ENCODE measurements around the gene GNB2. TPM values are rescaled to one million over a fixed set of nuclear protein-coding genes. Genes with fewer than 3 reads are reported as not detected.
"Not testable (repeated sequence)": the region's sequence is repeated elsewhere in the genome, so short reads cannot be mapped to it uniquely, and the experiment has no call there.

Gene GNB2
- polyA plus RNA-seq, 12 donors: 110 to 178 (median 137) TPM; not detected in 1

- DNase-seq: no peak
Measured at GRCh38 chr7:100722480-100723212, 49.1 kb downstream of the GNB2 start.

GRCh38 chr7:100723732-100724275 lies 50.3 kb downstream of the GNB2 start:
- DNase-seq: no peak

GRCh38 chr7:100724364-100724763 lies 50.8 kb downstream of the GNB2 start:
- DNase-seq: not testable (repeated sequence)

- DNase-seq: peak; percentile 75
Measured at GRCh38 chr7:100726996-100727761, 53.6 kb downstream of the GNB2 start.

- DNase-seq: no peak
Measured at GRCh38 chr7:100728196-100728595, 54.7 kb downstream of the GNB2 start.

Other genes with a start within 250 kb of the GNB2 start
- gene ZCWPW1, start 245.0 kb upstream of the GNB2 start, polyA plus RNA-seq (ENCODE audit: insufficient read length in 12 of 12): 10 to 100 TPM in 2 of 12 donors, 1 to 10 TPM in 9, not detected in 1; 4.5 to 17.3 (median 6.5) TPM
- 10 to 100 TPM in 11 of 12 donors, not detected in 1; 27.0 to 42.9 (median 32.2) TPM for gene MEPCE, start 243.9 kb upstream of the GNB2 start, polyA plus RNA-seq (ENCODE audit: insufficient read length in 12 of 12)
- 10 to 100 TPM in 9 of 12 donors, 1 to 10 TPM in 2, not detected in 1; 9.4 to 27.5 (median 11.9) TPM for gene PPP1R35, start 237.2 kb upstream of the GNB2 start, polyA plus RNA-seq (ENCODE audit: insufficient read length in 12 of 12)
- 1 to 10 TPM in 9 of 12 donors, under 1 TPM in 1, not detected in 2; 0.98 to 2.4 (median 1.4) TPM for gene SPACDR, start 209.5 kb upstream of the GNB2 start, polyA plus RNA-seq (ENCODE audit: insufficient read length in 12 of 12)
- gene TSC22D4, start 194.5 kb upstream of the GNB2 start, polyA plus RNA-seq (ENCODE audit: insufficient read length in 12 of 12): 10 to 100 TPM in 11 of 12 donors, not detected in 1; 29.0 to 95.6 (median 38.9) TPM
- 1 to 10 TPM in 11 of 12 donors, not detected in 1; 1.1 to 5.7 (median 1.5) TPM for gene NYAP1, start 189.8 kb upstream of the GNB2 start, polyA plus RNA-seq (ENCODE audit: insufficient read length in 12 of 12)
- 10 to 100 TPM in 6 of 12 donors, 1 to 10 TPM in 5, not detected in 1; 7.8 to 16.8 (median 10.1) TPM for gene AGFG2, start 134.5 kb upstream of the GNB2 start, polyA plus RNA-seq (ENCODE audit: insufficient read length in 12 of 12)
- gene SAP25, start 99.8 kb upstream of the GNB2 start, polyA plus RNA-seq (ENCODE audit: insufficient read length in 12 of 12): 10 to 100 TPM in 1 of 12 donors, 1 to 10 TPM in 9, not detected in 2; 1.5 to 10.1 (median 2.8) TPM
- 10 to 100 TPM in 11 of 12 donors, not detected in 1; 16.7 to 39.5 (median 23.7) TPM for gene LRCH4, start 87.6 kb upstream of the GNB2 start, polyA plus RNA-seq (ENCODE audit: insufficient read length in 12 of 12)
- gene FBXO24, start 87.4 kb upstream of the GNB2 start, polyA plus RNA-seq (ENCODE audit: insufficient read length in 12 of 12): 1 to 10 TPM in 7 of 12 donors, under 1 TPM in 3, not detected in 2; 0.59 to 2.1 (median 1.1) TPM
- gene PCOLCE, start 71.4 kb upstream of the GNB2 start, polyA plus RNA-seq (ENCODE audit: insufficient read length in 12 of 12): 100 to 1,000 TPM; 170 to 827 (median 228) TPM
- gene MOSPD3, start 61.2 kb upstream of the GNB2 start, polyA plus RNA-seq (ENCODE audit: insufficient read length in 12 of 12): 10 to 100 TPM in 11 of 12 donors, not detected in 1; 12.5 to 69.6 (median 17.2) TPM
- 1 to 10 TPM in 3 of 12 donors, under 1 TPM in 7, not detected in 2; 0.23 to 2.3 (median 0.72) TPM for gene TFR2, start 32.2 kb upstream of the GNB2 start, polyA plus RNA-seq (ENCODE audit: insufficient read length in 12 of 12)
- under 1 TPM in 3 of 12 donors, not detected in 9; 0.21 to 0.30 (median 0.28) TPM for gene ACTL6B, start 17.3 kb upstream of the GNB2 start, polyA plus RNA-seq (ENCODE audit: insufficient read length in 12 of 12)
- 100 to 1,000 TPM in 1 of 12 donors, 10 to 100 TPM in 11; 18.8 to 473 (median 27.5) TPM for gene GIGYF1, start 20.5 kb downstream of the GNB2 start, polyA plus RNA-seq (ENCODE audit: insufficient read length in 12 of 12)
- 10 to 100 TPM in 11 of 12 donors, not detected in 1; 15.5 to 27.0 (median 18.3) TPM for gene POP7, start 32.4 kb downstream of the GNB2 start, polyA plus RNA-seq (ENCODE audit: insufficient read length in 12 of 12)
- under 1 TPM in 3 of 12 donors, not detected in 9; 0.13 to 0.28 (median 0.21) TPM for gene EPO, start 46.7 kb downstream of the GNB2 start, polyA plus RNA-seq (ENCODE audit: insufficient read length in 12 of 12)
- gene ZAN, start 59.9 kb downstream of the GNB2 start, polyA plus RNA-seq (ENCODE audit: insufficient read length in 12 of 12): under 1 TPM in 1 of 12 donors, not detected in 11; 0.03 TPM
- gene EPHB4, start 153.8 kb downstream of the GNB2 start, polyA plus RNA-seq (ENCODE audit: insufficient read length in 12 of 12): 10 to 100 TPM in 11 of 12 donors, not detected in 1; 31.1 to 74.0 (median 46.4) TPM
- 10 to 100 TPM in 11 of 12 donors, not detected in 1; 11.7 to 38.3 (median 16.3) TPM for gene SLC12A9, start 179.0 kb downstream of the GNB2 start, polyA plus RNA-seq (ENCODE audit: insufficient read length in 12 of 12)
- 10 to 100 TPM in 11 of 12 donors, not detected in 1; 26.9 to 72.6 (median 38.8) TPM for gene TRIP6, start 193.6 kb downstream of the GNB2 start, polyA plus RNA-seq (ENCODE audit: insufficient read length in 12 of 12)
- gene SRRT, start 201.4 kb downstream of the GNB2 start, polyA plus RNA-seq (ENCODE audit: insufficient read length in 12 of 12): 100 to 1,000 TPM in 5 of 12 donors, 10 to 100 TPM in 6, not detected in 1; 72.6 to 153 (median 96.4) TPM
- 1 to 10 TPM in 10 of 12 donors, not detected in 2; 1.4 to 3.4 (median 2.0) TPM for gene UFSP1, start 216.0 kb downstream of the GNB2 start, polyA plus RNA-seq (ENCODE audit: insufficient read length in 12 of 12)
- 100 to 1,000 TPM in 2 of 12 donors, 10 to 100 TPM in 9, not detected in 1; 18.9 to 126 (median 70.5) TPM for gene ACHE, start 222.1 kb downstream of the GNB2 start, polyA plus RNA-seq (ENCODE audit: insufficient read length in 12 of 12)

Measured in muscle of arm (tissue), 12 donors.